Measurements from ENCODE around the gene CDK5RAP2. TPM values are rescaled to one million over a fixed set of nuclear protein-coding genes. Genes with fewer than 3 reads are reported as not detected.

Gene CDK5RAP2
- polyA plus RNA-seq, 1 experiment: 30.3 TPM

DNA sequence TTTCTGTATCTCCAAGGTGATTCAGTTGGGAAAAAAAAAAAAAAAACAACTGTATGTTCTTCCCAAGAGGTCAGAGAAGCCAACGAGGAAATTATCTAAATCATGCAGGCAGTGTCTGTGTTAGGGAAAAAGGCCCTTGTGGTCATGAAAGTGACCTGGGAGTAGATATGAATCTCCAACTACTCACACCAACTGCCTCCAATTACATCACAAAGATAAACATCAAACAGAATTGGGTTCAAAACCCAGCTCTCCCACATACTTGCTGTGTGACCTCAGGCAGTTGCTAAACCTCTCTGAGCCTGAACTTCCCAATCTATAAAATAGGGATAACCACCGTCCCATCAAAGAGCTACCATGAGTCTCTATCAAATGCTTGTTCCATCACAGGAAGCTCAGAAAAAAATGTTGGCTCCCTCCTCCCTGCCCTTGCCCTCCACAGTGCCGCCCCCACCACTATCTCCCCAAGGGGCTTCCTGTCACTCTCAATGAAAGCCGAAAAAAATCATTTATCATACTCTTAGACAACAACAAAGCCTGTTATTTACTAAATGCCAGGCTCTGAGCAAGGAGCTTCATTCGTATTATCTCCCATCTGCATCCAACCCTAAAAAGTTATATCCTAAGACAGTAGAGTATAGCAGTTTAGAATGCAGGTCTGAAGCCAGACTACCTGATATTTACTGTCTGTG, 42.9 kb downstream of the CDK5RAP2 start:
- ChIA-PET CTCF (interaction anchor here (0.6 to 1.3 kb wide), 2 partner anchors 10 to 188 kb away, joined by 3 read pairs; no protein-coding TSS in a partner anchor), POLR2A (no interaction called here)
- H3K27ac ChIP-seq (ENCODE audit: low read depth, low read length): no peak overlapping the region
- no peaks in the 10 kb centered on the region for H3K27me3 ChIP-seq (ENCODE audit: control insufficient read depth, insufficient read depth, low read length)
- no peak overlapping the region for H3K4me3 ChIP-seq (ENCODE audit: low read depth, low read length)
- TF ChIP-seq, protein P1, sequence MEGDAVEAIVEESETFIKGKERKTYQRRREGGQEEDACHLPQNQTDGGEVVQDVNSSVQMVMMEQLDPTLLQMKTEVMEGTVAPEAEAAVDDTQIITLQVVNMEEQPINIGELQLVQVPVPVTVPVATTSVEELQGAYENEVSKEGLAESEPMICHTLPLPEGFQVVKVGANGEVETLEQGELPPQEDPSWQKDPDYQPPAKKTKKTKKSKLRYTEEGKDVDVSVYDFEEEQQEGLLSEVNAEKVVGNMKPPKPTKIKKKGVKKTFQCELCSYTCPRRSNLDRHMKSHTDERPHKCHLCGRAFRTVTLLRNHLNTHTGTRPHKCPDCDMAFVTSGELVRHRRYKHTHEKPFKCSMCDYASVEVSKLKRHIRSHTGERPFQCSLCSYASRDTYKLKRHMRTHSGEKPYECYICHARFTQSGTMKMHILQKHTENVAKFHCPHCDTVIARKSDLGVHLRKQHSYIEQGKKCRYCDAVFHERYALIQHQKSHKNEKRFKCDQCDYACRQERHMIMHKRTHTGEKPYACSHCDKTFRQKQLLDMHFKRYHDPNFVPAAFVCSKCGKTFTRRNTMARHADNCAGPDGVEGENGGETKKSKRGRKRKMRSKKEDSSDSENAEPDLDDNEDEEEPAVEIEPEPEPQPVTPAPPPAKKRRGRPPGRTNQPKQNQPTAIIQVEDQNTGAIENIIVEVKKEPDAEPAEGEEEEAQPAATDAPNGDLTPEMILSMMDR (IDR thresholded peaks at IDR 0.05; ENCODE audit: low read depth, low read length): no peak
- H3K9me3 ChIP-seq (ENCODE audit: control insufficient read depth, insufficient read depth, low read length): no peaks in the 10 kb centered on the region
- DNase-seq (ENCODE audit: low read depth, low spot score): no peak

DNA sequence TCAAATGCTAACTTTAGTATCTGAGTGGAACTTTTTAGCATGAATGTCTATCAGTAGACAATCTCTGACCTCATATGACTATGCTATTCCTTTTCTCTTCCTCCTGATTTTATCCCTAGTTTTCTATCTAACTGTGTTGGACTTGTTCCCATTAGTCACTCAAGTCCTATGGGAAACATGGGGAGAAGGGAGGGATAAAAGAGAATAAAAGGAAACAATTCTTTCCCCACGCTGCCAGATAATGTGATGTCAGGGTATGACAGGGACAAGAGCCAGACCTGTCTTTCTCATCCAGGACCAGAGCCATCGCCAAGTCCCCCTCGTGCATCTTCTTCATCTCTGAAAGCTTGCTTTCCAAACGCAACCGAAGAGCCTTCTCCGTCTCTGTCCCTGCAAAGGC, 43.9 kb downstream of the CDK5RAP2 start:
- CTCF ChIA-PET: interaction anchor here (0.9 kb wide), 1 partner anchor 59 kb away, joined by 3 read pairs; no protein-coding TSS in a partner anchor
- Histone ChIP-seq H3K27me3 (ENCODE audit: control insufficient read depth, insufficient read depth, low read length) (no peaks in the 10 kb centered on the region), H3K9me3 (ENCODE audit: control insufficient read depth, insufficient read depth, low read length) (no peaks in the 10 kb centered on the region), H3K27ac (ENCODE audit: low read depth, low read length) (no peak overlapping the region), H3K4me3 (ENCODE audit: low read depth, low read length) (no peak overlapping the region)
- TF ChIP-seq, protein P1 (IDR thresholded peaks at IDR 0.05; ENCODE audit: low read depth, low read length): no peak
- DNase-seq (ENCODE audit: low read depth, low spot score): no peak
- POLR2A ChIA-PET: no interaction called here

DNA sequence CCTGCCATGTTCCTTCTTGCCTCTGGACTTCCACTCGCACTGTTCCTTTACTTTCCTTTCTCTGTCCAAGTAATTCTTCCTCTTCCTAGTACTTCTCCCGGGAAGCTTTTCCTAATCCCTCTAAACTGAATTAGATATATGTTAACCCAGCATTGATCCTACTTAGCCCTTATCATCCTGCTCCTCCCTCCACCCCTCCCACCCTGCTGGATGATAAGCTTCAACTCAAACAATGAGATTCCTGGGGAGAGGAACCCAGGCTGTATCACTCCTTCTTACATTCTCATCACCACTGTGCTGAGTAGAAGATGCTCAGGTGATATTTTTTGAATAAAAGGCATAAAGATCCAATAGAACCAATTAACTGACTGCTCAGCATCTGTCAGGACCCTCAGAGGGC, 45.7 kb downstream of the CDK5RAP2 start:
- no peak overlapping the region for H3K27ac ChIP-seq (ENCODE audit: low read depth, low read length)
- POLR2A ChIA-PET: no interaction called here
- H3K27me3 ChIP-seq (ENCODE audit: control insufficient read depth, insufficient read depth, low read length): no peaks in the 10 kb centered on the region
- TF ChIP-seq, protein P1 (IDR thresholded peaks at IDR 0.05; ENCODE audit: low read depth, low read length): no peak
- H3K9me3 ChIP-seq (ENCODE audit: control insufficient read depth, insufficient read depth, low read length): no peaks in the 10 kb centered on the region
- CTCF ChIA-PET: interaction anchor here (0.5 to 0.6 kb wide), 3 partner anchors 24 to 658 kb away, joined by 3 to 4 read pairs (median 4); no protein-coding TSS in a partner anchor
- no peak for DNase-seq (ENCODE audit: low read depth, low spot score)
- no peak overlapping the region for H3K4me3 ChIP-seq (ENCODE audit: low read depth, low read length)

DNA sequence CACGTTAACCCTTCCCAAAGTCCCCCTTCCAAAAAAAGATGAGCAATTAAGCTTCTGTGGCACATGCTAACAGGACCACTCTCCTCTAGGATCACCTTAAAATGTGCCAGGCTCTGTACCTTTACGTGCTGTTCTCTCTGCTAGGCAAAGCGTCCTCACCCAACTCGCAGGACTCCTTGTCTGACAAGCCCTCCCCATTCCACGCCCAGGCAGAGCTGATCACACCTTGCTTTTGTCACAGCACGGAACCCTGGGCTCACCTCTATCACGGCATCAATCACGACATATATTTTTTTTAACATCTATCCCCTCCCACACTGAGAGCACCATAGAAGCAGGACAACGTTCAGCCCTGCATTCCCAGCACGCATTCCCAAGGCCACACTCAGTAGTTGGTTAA, 47.1 kb downstream of the CDK5RAP2 start:
- no peaks in the 10 kb centered on the region for H3K9me3 ChIP-seq (ENCODE audit: control insufficient read depth, insufficient read depth, low read length)
- CTCF ChIA-PET: interaction anchor here (0.6 to 1.3 kb wide), 5 partner anchors 9 to 976 kb away, joined by 3 to 6 read pairs (median 4); no protein-coding TSS in a partner anchor
- TF ChIP-seq, protein P1 (IDR thresholded peaks at IDR 0.05; ENCODE audit: low read depth, low read length): no peak
- H3K27me3 ChIP-seq (ENCODE audit: control insufficient read depth, insufficient read depth, low read length): no peaks in the 10 kb centered on the region
- H3K27ac ChIP-seq (ENCODE audit: low read depth, low read length): no peak overlapping the region
- no peak for DNase-seq (ENCODE audit: low read depth, low spot score)
- POLR2A ChIA-PET: no interaction called here
- H3K4me3 ChIP-seq (ENCODE audit: low read depth, low read length): no peak overlapping the region

DNA sequence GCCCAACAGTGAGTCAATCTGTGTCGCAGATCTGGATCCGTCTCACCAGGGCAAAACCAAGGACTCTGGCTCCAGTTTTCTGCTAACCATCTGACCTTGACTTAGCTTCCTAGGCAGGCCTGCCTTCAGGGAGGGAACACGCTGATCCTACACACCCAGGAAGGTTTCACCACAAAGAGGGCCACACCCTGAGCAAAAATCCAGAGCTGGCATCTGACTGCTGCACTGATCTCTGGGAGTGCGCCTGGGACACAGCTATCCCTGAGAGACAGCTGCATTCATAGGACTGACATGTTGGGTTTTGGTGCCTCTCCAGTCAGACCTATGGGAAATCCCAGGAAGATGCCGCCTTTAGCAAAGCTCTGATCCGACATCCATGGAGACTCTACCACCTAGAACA, 47.5 kb downstream of the CDK5RAP2 start:
- Histone ChIP-seq H3K27me3 (ENCODE audit: control insufficient read depth, insufficient read depth, low read length) (no peaks in the 10 kb centered on the region), H3K27ac (ENCODE audit: low read depth, low read length) (peak overlapping the region; percentile 52), H3K4me3 (ENCODE audit: low read depth, low read length) (no peak overlapping the region), H3K9me3 (ENCODE audit: control insufficient read depth, insufficient read depth, low read length) (no peaks in the 10 kb centered on the region)
- TF ChIP-seq, protein P1 (IDR thresholded peaks at IDR 0.05; ENCODE audit: low read depth, low read length): no peak
- DNase-seq (ENCODE audit: low read depth, low spot score): no peak
- ChIA-PET POLR2A (no interaction called here), CTCF (interaction anchor here (0.8 to 1.7 kb wide), 6 partner anchors 7 to 976 kb away, joined by 3 to 7 read pairs (median 4); no protein-coding TSS in a partner anchor)

Measured in AG04450 (cell line).